Fibroblast of mammary gland (primary cell): ENCODE data around the gene SRRM3.
"Not testable (repeated sequence)": the region's sequence is repeated elsewhere in the genome, so short reads cannot be mapped to it uniquely, and the experiment has no call there.

Experiments used
- DNase-seq: peaks from one replicate; pipeline ENCODE4 v3.0.0-alpha.2; 2010; ENCODE audit warnings: low read depth
- H3K4me3 ChIP-seq: 2 replicates; pipeline ENCODE4 v1.5.1; 2011; ENCODE audit warnings: low read depth, mild to moderate bottlenecking, low read length, moderate library complexity; ENCODE audit not compliant: control insufficient read depth
- TF ChIP-seq, protein P1 (sequence below): conservative IDR thresholded peaks from 2 replicates; pipeline ENCODE4 v1.5.1; 2011; ENCODE audit warnings: low read depth, low read length, inconsistent platforms; ENCODE audit not compliant: control insufficient read depth, insufficient read depth

SRRM3 gene

GRCh38 chr7:76262683-76263402 lies 61.1 kb downstream of the SRRM3 start:
- DNase-seq, result peak; percentile 67
- TF ChIP-seq, protein P1, sequence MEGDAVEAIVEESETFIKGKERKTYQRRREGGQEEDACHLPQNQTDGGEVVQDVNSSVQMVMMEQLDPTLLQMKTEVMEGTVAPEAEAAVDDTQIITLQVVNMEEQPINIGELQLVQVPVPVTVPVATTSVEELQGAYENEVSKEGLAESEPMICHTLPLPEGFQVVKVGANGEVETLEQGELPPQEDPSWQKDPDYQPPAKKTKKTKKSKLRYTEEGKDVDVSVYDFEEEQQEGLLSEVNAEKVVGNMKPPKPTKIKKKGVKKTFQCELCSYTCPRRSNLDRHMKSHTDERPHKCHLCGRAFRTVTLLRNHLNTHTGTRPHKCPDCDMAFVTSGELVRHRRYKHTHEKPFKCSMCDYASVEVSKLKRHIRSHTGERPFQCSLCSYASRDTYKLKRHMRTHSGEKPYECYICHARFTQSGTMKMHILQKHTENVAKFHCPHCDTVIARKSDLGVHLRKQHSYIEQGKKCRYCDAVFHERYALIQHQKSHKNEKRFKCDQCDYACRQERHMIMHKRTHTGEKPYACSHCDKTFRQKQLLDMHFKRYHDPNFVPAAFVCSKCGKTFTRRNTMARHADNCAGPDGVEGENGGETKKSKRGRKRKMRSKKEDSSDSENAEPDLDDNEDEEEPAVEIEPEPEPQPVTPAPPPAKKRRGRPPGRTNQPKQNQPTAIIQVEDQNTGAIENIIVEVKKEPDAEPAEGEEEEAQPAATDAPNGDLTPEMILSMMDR, result peak; percentile 92
- no peak overlapping the region for H3K4me3 ChIP-seq

DNA sequence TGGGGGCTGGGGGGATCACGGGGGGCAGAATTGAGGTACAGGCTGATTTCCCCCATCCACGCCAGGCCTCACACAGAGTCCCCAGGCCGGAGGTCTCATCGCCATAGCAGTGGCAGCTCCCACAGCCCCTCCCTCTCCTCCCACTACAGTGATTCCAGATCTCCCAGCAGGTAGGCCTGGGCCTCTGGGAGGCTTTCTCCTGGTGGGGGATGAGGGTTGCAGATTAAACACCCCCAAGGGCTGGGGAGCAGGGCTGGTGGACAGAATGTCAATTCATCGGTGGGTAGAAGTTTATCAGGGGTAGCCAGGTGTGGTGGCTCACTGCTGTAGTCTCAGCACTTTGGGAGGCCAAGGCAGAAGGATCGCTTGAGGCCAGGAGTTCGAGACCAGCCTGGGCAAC lies 63.6 kb downstream of the SRRM3 start:
- DNase-seq, result no peak
- TF ChIP-seq, protein P1, result no peak
- no peak overlapping the region for H3K4me3 ChIP-seq

- DNase-seq, result no peak
- H3K4me3 ChIP-seq, result no peak overlapping the region
These were observed 65.6 kb downstream of the SRRM3 start for GRCh38 chr7:76267107-76267893.

DNA sequence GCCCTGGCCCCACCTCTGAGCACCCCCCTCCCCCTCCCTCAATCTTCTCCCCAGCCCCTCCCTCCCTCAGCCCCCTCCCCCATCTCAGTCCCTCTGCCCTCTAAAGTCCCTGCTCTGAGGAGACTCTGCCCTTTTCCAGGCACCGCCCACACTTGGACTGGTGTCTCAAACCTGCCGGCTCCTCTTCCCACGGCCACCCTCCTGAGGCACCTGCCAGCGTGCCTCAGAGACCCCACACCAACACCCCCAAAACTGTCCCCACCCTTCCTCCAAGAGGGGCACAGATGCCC lies 66.1 kb downstream of the SRRM3 start:
- H3K4me3 ChIP-seq, result no peak overlapping the region
- no peak for DNase-seq
- TF ChIP-seq, protein P1, result no peak

More at GRCh38 chr7:76267107-76267893, 65.6 kb downstream of the SRRM3 start:
- TF ChIP-seq, protein P1, result no peak

DNA sequence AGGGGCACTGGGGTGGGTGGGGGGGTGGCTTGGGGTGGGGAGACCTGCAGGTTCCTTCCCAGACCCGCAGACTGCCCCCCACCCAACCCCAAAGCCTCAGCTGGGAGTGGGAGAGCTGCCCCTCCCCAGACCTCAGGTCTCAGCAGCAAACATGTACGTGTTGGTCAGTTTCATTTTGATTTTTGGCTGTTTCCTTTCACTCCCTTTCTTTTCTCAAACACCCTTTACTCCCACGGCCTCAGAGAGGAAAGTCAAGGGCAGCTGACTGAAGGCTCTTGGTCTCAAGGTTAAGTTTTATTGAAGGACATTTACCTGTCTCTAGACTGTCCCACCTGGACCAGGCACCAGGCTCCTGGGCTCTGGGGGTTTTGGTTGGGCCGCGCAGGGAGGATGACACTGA lies 66.7 kb downstream of the SRRM3 start:
- DNase-seq, result no peak
- H3K4me3 ChIP-seq, result no peak overlapping the region
- TF ChIP-seq, protein P1, result no peak

- no peak overlapping the region for H3K4me3 ChIP-seq
- DNase-seq, result no peak
- TF ChIP-seq, protein P1, result no peak
These were observed 68.2 kb downstream of the SRRM3 start for GRCh38 chr7:76269895-76270294.

DNA sequence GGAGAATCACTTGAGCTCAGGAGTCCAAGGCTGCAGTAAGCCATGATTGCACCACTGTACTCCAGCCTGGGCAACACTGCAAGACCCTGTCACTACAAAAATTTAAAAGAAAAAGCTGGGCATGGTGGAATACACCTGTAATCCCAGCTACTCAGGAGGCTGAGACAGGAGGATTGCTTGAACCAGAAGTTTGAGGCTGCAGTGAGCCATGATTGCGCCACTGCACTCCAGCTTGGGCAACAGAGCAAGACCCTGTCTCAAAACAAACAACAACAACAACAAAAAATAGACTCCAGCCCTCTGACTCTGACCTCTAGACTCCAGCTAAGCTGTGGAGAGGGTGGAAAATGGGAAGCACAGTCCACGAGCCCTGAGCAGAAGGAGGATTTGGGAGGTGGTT lies 69.7 kb downstream of the SRRM3 start:
- H3K4me3 ChIP-seq, DNase-seq: not testable (repeated sequence)
